ENCODE results near the gene RGS6.

DNA sequence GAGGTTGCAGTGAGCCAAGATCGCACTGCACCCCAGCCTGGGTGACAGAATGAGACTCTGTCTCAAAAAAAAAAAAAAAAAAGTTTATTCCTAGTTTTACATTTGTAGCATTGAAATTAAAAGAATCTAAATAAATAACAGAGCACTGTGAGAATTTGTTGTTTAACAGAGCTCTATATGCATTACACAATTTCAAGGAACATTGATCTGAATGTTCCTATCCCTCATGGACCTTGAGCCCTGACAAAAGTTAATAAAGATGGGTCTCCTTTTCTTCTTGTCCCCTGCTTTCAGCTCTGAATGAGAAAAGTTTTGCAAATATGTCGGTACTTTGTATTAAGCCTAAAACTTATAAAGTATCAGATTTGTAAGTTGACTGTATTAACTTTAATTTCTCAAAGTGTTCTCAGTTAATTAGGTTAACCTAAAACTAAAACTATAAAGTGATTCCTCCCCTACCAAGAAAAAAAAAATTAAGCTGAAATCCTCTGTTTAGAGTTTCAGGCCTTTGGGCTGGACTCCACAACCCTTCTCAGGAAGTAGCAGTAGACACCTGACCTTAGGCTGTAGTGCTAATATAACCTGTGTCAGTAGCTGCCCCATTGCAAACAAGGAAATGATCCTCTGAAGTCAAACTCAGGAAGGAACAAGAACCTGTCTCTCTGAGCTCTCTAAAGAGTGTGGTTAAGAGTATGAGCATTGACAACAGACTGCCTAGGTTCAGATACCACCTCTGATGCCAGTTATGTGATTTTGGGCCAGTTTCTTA, 484.0 kb downstream of the RGS6 start:
- TF ChIP-seq, protein P1, sequence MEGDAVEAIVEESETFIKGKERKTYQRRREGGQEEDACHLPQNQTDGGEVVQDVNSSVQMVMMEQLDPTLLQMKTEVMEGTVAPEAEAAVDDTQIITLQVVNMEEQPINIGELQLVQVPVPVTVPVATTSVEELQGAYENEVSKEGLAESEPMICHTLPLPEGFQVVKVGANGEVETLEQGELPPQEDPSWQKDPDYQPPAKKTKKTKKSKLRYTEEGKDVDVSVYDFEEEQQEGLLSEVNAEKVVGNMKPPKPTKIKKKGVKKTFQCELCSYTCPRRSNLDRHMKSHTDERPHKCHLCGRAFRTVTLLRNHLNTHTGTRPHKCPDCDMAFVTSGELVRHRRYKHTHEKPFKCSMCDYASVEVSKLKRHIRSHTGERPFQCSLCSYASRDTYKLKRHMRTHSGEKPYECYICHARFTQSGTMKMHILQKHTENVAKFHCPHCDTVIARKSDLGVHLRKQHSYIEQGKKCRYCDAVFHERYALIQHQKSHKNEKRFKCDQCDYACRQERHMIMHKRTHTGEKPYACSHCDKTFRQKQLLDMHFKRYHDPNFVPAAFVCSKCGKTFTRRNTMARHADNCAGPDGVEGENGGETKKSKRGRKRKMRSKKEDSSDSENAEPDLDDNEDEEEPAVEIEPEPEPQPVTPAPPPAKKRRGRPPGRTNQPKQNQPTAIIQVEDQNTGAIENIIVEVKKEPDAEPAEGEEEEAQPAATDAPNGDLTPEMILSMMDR (IDR thresholded peaks at IDR 0.05) = no peak
- TF ChIP-seq POLR2A (IDR thresholded peaks at IDR 0.05) (no peak), POLR2AphosphoS5 (IDR thresholded peaks at IDR 0.05) (no peak), EP300 (IDR thresholded peaks at IDR 0.05) (no peak)
